Tibial nerve (tissue), 3 donors: ENCODE results near the gene GCFC2.
"Not testable (repeated sequence)": the region's sequence is repeated elsewhere in the genome, so short reads cannot be mapped to it uniquely, and the experiment has no call there.

Experiments
- POLR2A ChIP-seq, 2 donors: fragments of 450-650 bp; IDR thresholded peaks; one replicate each; pipeline ENCODE4 v1.6.1; 2017; ENCODE audit warnings: antibody characterized with exemption in 2 of 2, mild to moderate bottlenecking in 2 of 2, moderate library complexity in 2 of 2
- TF ChIP-seq, protein P1 (sequence below), 5 experiments: fragments of 200-600 bp in 3 of 5; fragments of 450-650 bp in 2 of 5; sonication (generic) in 3 of 5; IDR thresholded peaks; one replicate each; pipeline ENCODE4 v1.5.1; 2016 to 2019; ENCODE audit warnings: antibody characterized with exemption in 5 of 5, mild to moderate bottlenecking in 3 of 5, moderate library complexity in 2 of 5

DNA sequence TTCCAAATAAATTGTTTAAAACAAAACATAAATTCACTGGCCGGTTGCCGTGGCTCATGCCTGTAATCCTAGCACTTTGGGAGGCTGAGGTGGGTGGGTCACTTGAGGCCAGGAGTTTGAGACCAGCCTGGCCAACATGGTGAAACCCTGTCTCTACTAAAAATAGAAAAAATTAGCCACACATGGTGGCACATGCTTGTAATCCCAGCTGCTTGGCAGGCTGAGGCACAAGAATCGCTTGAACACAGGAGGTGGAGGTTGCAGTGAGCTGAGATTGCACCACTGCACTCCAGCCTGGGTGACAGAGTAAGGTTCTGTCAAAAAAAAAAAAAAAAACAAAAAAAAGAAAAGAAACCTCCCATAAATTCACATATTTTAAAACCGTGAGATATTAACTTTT, 35.3 kb downstream of the GCFC2 start:
- TF ChIP-seq, protein P1, sequence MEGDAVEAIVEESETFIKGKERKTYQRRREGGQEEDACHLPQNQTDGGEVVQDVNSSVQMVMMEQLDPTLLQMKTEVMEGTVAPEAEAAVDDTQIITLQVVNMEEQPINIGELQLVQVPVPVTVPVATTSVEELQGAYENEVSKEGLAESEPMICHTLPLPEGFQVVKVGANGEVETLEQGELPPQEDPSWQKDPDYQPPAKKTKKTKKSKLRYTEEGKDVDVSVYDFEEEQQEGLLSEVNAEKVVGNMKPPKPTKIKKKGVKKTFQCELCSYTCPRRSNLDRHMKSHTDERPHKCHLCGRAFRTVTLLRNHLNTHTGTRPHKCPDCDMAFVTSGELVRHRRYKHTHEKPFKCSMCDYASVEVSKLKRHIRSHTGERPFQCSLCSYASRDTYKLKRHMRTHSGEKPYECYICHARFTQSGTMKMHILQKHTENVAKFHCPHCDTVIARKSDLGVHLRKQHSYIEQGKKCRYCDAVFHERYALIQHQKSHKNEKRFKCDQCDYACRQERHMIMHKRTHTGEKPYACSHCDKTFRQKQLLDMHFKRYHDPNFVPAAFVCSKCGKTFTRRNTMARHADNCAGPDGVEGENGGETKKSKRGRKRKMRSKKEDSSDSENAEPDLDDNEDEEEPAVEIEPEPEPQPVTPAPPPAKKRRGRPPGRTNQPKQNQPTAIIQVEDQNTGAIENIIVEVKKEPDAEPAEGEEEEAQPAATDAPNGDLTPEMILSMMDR (IDR thresholded peaks at IDR 0.05): not testable (repeated sequence)
- not testable (repeated sequence) for TF ChIP-seq POLR2A (IDR thresholded peaks at IDR 0.05)
